HG03521 (cell line): ENCODE measurements around the gene MRNIP.
"Not testable (repeated sequence)": the region's sequence is repeated elsewhere in the genome, so short reads cannot be mapped to it uniquely, and the experiment has no call there.

Experiments used
- ATAC-seq: cut with Tn5 transposase; IDR thresholded peaks from one replicate; pipeline ENCODE4 v1.9.1; 2021; ENCODE audit warnings: mild to moderate bottlenecking, moderate library complexity; ENCODE audit not compliant: unreplicated experiment

Gene MRNIP

DNA sequence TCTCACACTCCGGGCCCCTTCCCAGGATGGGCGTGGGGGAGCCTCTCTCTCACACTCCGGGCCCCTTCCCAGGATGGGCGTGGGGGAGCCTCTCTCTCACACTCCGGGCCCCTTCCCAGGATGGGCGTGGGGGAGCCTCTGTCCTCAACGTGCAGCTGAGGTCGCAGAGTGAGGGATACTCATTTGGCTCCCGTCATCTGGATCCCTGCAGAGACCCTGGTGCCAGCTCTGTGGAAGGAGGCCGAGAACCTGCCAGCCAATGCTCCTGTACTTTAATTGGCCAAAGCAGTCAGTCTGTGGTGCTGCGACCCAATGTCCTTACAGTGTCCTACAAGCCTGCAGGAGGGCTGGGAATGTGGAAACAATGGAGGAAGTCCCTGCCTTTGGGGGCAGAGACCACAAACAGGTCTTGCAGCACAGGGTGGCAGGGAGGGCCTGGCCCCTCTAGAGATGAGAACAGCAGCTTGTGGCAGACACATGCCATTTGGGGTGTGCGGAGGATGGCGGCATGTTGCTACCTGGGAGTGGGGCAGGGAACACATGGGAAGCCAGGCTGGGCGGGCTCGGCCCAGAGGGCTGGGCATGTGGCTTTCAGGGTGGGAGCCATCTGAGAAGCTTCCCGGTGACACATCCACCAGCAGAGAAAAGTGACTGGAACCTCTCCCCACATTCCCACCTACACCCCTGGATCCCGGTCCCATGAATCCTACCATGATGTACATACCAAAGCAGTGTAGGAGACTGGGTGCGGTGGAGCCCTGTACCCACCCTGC, 13.6 kb upstream of the MRNIP start:
- no peak for ATAC-seq

DNA sequence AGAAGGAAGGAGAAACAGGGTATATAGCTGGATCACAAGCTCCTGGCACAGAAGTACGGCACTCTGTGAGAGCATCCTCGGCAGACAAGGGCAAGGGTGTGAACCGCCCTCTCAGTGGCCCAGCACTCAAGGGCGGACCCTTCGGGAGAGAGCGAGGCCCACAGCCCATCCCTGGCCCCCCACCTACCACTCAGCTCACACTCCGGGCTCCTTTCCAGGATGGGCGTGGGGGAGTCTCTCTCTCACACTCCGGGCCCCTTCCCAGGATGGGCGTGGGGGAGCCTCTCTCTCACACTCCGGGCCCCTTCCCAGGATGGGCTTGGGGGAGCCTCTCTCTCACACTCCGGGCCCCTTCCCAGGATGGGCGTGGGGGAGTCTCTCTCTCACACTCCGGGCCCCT, 12.9 kb upstream of the MRNIP start:
- ATAC-seq = not testable (repeated sequence)

DNA sequence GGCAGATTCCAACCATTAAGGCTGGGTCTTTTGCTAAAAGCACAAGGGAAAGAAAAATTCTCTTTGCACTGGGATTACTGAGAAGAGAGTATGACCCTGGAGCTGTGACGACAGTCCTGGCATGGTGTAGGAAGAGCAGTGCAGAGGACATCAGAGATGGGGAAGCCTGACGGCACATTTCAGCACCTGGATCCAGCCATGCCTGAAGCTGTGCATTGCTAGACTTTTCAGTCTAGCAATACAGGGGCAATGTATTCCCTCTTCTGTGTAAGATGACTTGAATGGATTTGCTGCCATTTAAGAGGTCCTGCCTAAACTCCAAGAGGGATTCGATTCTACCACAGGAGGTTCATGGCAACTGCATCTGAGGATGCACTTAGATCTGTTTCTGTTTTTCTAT, 12.3 kb upstream of the MRNIP start:
- ATAC-seq = no peak

DNA sequence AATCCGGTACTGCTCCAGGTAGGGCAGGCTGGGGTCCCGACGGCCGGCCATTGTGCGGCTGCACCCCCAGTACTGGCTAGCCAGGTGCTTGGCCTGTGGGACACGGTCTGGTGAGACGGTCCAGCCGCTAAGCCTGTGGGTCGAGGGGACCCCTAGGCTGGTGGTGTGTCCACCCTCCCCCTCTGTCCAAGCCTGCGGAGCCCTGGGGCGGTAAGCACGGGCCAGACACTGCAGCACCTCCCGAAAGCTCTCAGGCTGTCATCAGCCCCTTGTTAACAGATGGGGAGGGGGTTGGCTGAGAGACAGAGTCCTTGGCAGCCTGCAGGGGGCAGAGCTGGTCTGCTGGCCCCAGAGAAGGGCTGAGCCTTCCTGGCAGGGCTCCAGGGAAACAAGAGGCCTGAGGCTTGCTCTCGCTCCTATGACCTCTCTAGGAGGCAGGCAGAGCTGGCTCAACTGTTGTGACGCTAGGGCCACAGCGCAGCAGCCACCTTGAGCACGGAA, 11.8 kb upstream of the MRNIP start:
- ATAC-seq = no peak

DNA sequence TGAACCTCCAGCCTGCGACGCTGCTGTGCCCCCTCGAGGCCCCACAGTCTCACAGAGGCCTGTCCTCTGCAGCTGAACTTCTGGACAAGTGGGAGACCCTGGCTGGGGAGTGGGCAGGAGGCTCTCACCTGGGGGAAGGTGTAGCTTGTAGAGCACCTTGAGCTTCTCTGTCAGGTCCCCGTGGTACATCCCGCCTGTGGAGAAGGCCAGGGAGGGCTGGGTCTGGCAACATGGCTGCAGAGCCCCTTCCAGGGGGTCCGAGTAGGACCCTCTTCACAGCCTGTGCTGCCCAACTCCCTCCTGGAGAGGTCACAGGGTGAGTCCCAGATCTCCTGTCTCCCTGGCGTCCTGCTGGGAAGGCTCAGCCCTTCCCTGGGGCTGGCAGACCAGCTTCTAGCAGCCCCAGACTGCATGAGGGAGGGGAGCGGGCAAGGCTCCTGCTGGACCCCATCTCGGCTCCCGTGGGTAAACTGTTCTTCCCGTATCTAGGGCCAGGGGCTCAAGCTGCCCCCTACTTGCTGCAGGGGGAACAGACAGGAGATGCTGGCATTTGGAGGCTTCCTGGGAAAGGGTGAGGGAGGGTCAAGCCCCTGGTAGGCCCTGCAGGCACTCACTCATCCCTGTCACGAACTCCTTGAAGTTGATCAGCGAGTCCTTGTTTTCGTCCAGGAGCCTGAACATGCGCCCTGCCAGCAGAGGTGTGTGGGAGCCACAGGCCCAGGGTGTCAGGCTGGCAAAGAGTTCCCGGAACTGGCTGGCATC, 11.2 kb upstream of the MRNIP start:
- ATAC-seq = no peak

DNA sequence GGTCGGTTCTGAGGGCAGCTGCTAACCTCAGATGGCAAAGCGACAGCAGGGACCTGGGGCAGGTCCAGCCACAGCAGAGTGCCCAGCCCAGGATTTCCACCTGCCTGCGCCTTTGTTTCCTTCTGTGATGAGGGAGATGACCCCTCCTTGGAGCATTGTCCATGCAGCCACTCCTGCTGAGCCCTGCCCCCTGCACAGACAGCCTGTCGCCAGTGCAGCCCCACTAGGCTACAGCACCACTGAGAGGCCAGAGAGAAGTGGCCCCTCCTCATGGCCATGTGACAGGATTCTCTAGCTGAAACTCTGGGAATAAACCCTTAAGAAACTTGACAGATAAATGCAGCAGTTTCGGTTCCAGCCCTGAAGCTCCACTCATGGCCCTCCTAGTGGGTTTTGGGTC, 10.5 kb upstream of the MRNIP start:
- no peak for ATAC-seq

DNA sequence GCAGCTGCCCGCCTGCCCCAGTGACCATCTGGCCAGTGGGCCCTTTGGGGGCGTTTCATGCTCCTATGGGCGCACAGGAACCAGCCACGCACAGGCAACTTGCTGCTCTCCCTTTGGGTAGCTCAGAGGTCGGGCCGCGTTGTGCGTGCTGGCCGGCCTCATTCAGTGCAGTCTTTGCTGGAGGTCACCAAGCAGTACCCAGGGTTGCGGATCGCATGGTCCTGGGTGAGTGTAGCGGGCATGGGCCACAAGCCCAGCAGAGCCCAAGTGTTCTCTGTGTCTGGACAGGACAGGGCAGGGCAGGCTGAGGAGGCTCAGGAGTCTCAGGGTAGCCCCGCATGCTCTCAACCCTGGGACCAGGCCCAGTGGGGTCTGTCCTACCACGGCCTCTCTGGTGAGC, 9.9 kb upstream of the MRNIP start:
- no peak for ATAC-seq

DNA sequence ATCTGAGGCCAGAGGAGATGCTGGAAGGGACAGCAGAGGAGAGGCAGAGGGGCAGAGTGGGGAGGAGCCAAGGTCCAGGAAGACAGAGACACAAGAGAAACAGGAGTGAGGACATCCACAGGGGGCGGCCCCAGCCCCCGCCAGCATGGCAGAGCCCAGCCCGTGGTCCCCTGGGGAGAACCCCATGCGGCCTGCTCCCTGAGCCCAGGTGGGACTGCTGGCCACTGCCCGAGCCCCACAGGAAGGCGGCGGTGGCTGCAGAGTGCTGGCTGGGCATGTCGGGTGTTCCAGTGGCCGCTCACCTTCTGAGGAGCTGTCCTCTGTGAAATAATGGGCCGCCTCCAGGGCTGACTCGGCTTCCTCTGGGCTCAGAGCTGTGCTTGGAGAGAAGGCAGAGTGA, 8.9 kb upstream of the MRNIP start:
- ATAC-seq = no peak

DNA sequence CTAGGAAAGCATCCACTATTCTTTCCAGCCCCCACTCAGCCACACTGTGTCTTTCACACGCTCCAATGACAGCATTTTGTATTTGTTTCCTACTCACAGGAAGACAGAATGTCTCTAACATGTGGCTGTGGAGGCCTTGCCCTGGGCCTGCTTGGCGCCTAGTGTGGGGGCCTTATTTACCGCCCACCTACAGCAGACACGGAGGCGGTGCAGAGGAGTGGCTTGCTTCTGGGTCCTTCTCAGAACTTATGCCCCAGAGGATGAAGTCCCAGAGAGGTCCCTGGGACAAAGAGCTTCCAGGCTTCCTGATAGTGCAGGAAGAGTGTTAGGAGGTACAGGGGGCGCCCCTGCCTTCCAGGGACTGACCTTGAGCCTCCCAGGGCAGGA, 8.5 kb upstream of the MRNIP start:
- ATAC-seq = no peak

DNA sequence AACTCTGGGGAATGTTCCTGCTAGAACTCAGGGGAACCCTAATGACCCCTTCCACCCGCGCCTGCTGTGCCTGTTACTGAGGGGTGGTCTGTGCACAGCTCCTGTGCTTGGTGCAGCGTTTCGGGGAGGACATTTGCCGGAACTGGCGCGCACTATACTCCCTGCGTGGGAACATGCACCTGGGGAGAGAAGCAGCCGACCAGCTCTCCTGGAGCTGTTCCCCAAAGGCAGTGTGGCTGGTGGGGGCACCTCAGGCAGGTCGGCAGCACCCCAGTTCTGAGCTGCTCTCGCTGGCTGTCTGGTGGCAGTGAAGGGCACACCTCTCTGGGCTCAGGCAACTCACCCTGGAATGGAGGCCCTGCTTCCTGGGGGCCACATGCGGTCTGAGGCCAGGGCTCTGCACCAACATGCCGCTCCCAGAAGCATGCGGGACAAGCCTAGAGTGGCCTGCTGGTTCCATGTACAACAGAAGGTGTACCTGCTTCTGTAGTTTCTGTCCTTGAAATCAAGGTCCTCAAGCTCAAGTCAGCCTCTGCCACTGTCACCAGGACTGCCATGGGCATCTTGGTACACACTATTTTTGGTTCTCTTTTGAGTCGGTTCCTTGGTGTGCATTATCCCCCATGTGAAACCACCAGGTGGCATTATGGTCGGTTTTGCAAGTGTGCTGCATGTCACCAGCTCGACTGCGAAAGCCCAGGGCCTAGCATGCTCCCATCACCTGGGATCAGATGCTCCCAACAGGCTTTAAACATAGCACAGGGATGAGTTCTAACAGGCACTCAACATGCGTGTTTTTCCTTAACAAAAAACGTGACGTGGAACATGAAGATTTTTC, 7.8 kb upstream of the MRNIP start:
- ATAC-seq = no peak

DNA sequence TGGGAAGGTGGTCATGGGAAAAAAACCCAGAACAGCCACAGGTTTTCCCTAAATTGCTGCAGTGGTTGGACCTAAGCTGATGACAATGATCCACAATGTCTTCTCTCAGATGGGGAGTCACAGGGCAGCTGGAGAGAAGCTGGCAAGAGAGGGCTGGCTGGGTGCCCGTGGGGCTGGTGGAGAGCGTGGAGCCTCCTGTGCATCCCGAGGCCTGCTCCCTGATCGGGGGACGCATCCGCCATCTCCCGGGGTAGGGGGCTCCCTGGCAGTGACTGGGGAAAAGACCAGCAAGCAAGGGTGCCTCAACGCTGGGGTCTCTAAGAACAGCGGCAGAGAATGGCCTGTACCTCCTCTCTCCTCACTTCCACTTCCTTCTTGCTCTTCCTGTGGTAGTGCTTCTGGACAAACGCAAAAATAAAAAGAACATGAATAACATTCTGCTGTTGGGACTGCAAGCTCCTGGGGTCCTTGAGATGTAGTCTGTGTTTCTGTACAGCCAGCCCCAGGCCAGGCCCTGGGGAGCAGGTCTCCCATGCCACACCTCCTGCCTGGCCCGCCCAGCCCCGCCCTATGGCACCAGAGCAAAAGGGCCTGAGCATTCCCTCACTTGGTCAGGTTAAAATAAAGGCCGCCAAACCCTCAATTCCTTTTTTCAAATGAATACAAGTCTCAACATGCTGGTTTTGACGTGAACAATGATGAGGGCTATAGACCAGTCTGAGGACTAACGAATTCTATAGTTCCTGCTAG, 7.0 kb upstream of the MRNIP start:
- ATAC-seq = no peak

DNA sequence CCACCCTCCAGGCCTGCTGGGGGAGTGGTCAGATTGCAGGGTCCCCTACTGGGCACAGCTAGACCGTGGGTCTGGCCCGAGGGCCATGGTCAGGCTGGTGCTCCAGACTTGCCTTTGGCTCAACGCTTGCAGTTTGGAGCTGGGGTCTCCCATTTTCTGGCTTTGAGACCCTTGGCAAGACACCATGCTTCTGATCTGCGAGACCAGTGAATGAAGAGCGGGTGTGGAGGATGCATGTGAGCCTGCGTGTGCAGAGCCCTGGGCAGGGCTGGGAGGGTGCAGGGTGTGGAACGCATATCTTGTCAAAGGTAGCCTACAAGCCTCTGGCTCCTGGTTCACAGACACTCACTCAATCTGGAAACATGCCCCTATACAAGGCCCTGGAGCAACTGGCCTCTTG, 6.1 kb upstream of the MRNIP start:
- ATAC-seq = no peak

DNA sequence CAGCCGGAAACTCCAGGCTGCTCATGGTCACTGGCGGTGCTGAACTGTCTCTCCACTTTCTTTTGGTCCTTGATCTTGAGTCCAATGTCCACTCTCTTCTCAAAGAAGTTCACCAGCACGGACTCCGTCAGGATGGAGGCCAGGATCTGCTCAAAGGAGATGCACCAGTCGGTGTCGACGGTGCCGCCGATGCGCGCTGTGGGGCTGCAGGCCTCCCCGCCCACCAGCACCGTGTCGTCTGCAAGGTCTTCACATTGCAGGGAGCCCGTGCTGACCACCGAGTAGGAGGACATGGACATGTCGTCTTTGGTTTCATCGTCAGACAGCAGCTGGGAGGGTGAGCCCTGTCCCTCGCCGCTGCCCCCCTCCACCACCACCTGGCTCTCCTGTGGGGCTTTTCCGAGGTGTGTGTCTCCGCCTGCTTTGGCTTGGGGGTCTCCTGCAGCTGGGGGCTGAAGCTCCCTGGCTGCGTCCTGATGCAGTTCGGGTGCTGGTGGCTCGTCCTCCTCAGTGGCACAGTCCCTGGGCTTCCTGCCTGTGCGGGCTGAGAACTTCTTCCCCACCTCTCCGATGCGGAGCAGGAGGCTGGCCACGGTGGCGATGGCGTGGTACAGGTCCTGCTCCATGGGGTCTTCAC, 5.0 kb upstream of the MRNIP start:
- no peak for ATAC-seq

DNA sequence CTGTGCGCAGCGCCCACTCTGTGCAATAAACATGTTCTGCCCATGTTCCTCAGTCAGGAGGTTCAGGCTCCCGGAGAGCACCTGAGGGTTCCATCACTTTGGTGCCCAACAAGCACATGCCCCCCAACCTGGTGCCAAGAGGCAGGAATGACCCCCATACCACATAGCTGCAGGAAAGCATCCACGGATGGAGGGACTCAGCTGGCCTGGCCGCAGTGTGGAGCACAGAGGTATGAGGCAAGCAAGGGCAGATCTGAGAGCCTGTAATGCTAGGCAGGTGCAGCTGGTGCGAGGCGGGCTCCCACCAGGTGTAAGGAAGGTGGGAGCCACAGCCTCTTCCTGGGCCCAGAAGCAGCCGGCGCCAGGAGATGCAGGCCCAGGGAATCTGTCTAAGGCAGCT, 4.3 kb upstream of the MRNIP start:
- ATAC-seq = no peak

DNA sequence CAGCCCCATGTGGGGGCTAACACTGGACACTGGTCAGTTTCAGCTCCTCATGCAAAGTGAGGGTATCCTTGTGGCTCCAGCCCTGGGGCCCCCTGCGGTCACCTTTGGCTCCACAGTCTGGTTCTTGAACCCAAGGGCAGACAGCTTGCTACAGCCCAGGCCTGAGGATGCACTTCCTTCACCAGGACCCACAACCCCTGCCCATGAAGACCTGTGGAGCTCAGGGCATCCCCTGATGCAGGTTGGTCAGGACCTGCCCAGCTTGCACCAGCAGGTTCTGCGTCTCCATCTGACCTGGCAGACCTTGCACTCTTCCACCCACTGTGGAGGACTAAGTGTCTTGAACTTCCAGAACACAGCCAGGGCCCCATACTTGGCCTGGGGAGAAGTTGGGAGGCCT, 3.7 kb upstream of the MRNIP start:
- no peak for ATAC-seq

DNA sequence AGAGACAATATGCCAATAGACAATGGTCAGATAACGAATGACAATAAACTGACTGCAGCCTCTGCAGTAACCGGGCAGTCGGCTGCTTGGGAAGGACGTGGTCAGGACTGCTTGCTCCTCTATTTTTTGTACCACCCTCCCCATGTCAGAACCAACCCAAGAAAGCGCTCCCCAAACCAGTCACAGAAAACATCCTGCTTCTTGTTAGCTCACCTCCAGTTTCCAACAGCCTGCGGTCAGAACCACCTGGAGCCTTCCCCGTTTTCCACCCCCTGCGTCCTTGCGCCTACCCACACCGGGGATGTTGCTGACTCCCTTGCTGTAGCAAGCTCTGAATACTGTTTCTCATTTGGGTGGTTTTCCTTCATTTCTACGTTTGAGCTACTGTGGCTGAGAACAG, 1.7 kb upstream of the MRNIP start:
- no peak for ATAC-seq

DNA sequence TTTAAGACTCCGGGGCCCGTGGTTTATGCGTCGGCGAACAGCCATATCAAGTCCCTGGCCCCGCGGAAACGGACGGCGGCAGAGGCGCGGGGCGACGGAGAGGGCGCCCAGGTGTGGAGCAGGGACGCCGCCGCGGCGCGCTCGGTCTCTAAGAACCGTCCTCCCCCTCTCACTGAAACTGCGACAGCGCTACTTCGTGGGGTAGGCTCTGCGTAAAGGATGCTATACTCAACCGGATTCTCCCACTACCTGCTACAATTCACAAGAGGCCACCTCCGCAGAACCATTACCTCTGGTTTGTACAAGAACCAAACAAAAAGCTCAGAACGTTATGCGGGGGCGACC, 404 bp downstream of the MRNIP start:
- ATAC-seq = peak; percentile 35

DNA sequence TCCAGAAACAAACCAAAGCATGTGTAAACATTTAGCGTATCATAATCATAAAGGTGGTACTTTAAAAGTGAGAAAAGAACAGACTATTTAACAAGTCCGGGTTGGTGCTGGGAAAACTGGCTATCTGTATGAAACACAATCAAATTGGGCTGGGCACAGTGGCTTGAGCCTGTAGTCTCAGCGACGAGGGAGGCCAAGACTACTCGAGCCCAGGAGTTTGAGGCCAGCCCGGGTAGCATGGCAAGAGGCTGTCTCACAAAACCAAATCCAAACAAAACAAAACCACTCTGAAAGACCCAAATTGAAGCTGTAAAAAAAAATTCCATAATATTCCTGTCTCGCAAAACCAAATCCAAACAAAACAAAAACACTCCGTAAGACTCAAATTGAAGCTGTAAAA, 4.3 kb downstream of the MRNIP start:
- ATAC-seq = no peak

DNA sequence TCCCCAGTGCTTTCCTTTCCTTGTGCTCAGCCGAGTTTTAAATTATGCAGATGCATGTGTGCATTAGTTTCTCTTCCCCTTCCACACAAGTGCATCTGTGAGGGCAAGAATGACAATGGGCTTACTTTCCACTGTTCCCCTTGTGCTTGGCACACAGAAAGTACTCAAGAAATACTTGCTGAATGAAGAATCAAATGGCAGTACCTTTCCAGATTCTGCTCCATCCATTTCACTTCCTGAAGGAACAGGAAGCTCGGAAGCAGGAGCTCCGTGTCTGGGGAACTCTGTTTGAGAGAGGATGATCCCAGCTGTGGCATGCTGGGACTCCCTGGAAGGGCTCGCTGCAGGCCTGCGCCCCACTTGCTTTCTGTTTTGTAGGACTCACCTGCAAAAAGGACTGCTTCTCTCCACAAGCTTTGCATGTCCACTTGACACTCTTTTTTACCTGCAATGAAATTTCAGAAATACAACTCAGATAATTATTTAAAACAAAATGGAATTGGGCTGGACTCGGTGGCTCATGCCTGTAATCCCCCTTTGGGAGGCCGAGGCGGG, 5.5 kb downstream of the MRNIP start:
- no peak for ATAC-seq

DNA sequence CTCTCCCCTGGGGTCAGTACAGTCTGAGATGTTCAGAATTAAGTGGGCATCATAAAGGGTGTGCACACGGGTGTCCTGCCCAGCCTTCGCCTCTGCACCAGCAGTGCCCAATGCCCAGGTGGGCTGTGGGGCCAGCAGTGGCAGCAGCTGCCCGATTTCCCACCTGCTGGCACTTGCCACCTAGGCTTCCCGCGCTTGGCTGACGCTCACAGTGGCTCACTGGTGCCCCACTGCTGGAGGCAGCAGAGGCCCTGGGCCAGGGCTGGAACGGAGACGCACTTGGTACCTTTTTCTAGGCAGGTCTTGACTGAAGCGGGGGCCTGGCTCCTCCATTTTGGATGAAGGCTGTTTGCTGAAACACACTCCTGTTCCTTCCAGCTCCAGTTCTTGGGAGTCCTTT, 17.0 kb downstream of the MRNIP start:
- ATAC-seq = no peak
